Fibroblast of skin of left biceps (primary cell): Measurements from ENCODE around the gene GRIK2.
A peak's percentile ranks its signal among the peaks of the same experiment; 100 is the strongest.

ENCODE experiments used
- DNase-seq, 2 experiments: peaks; one replicate each; pipeline ENCODE4 v3.0.0-alpha.2; 2013; ENCODE audit warnings: low read depth in 2 of 2

GRIK2 gene

DNA sequence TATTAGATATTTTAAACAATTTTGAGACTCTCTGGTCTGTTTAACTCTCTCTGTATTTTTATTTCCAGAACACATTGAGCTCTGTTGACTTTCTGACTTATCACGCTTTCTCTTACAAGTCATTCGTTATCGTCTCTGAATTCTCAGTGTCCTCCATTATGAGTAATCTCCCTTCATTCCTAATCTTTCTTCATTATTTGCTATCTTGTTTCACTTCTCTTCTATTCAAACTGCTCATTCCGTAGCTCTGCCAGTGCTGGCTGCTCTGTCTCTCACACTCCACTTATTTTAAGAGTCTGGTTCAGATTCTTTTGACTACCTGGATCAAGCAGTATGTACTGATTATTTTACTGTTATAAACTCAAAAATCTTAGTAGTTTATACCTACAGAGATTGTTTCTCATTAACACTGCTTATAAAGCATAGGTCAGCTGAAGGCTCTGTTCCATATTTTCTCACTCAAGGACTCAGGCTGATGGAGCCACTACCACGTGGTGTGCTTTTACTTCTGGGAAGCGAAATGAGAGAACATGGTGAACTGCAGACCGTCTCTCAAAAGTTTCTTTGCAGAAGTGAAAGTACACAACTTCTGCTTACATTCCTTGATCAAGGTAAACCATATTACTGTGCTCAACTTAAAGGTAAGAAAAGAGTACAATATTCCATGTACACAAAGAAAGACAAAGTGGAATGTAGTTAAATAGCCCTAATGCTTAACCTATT, 485.2 kb downstream of the GRIK2 start:
- DNase-seq: no peak

DNA sequence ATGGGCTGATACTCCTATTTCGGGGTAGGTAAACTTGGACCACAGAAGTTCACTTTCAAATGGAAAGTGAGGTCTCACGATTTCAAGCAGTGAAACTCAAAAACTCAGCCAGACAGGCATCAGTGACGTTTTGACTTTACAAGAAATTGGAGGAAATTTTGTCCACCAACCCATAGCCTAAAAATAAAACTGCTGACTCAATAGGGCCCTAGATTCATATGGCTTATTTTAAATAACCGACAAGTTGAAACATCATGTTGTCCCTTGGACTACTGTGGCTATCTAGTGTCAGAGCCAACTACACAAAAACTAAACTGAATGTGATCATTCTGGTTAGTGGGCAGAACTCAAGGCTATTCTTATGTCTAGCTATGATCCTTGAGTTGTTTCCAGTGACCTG, 486.3 kb downstream of the GRIK2 start:
- no peak for DNase-seq

DNA sequence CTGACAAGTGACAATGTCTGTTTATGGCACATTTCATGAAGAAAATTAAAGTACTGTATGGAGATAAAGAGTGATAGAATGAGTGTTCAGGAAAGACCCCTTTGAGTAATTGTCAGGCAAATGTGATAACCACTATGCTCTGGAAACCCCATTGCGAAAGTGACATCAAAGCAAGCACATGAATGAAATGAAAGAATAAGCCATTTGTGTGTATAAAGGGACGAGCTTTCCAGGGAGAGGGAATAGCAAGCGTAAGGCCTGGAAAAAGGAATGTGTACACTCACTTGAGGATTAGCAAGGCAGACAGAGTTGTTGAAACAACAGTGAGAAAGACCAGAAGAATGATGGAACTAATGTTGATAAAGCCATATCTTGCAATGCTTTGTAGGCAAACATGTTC, 490.0 kb downstream of the GRIK2 start:
- DNase-seq: no peak

GRCh38 chr6:101887532-101887931, 494.0 kb downstream of the GRIK2 start:
- DNase-seq: no peak

DNA sequence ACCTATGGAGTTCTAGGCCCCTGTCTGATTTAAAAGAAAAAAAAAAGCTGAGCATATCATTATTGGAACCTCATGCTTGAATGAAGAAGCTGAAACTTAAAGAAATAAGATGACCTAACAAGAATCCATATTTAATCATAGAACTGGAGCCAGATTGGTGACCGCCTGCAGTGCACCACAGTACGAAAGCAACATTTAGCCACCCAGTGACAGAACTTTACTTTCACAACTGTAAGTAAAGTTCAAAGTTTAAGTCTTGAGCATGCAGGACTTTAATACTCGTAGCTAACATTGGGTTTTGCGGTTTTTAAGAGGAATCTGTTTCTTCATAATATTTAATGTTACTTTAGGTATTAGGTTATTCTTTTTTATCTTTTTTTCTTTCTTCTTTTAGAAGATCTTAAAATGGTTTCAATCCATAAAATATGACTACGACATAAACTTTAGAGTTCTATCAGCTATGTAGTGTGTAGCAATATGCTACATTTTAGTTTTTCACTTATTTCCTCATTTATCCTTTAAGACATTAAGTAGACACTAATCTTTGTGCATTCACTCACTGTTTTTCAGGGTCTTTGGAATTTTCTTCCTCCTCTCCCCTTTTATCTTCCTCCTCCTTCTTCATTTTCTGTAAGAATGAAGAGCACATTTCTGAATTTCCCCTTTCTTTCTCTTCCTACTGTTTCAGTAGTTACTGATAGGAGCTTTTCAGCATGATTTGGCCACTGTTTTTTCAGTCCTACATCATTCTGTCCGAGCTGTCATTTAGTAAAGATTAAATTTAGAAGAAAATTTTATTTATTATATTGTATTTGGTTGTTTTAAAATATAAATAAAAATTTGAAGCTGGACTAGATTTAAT, 514.1 kb downstream of the GRIK2 start:
- DNase-seq: no peak

DNA sequence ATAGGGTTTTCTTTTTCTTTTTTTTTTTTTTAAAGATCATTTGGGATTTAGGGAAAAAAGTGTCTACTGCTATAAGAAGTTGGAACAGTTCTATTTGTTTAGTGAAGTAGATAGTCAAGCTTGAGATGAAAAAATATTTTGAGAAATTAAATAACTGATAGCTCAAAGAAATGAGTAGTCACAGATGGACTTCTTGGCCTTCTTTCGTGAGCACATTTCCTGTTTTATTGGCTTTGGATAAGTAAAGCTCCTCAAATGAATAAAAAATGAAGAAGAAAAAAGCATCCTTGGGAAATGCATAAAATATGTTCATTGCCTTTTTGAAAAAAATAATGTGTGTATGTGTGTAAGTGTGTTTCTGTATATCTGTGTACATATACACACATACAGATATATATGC, 515.9 kb downstream of the GRIK2 start:
- no peak for DNase-seq

DNA sequence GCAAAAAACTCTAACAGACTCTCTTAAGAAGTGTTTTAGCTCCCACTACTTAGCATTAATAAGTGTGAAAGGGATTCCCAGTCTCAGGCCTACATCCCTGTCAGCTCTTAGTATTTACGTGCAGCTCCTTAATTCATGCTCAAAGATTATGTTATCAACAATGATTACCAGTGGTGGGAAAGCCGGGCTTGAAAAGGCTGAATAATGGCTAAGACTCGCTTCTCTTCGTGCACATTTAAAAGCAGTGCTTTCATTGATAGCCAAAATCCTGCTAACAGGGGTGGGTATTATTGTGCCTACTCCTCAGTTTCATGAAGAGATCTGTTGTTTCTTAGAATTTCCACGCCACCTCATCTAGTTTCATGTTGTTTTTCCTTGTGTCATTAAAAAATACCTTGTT, 518.8 kb downstream of the GRIK2 start:
- DNase-seq: no peak

- DNase-seq: peak; percentile 9 to 10
Measured at GRCh38 chr6:101918471-101918870, 525.0 kb downstream of the GRIK2 start.

GRCh38 chr6:101921829-101922450, 528.4 kb downstream of the GRIK2 start:
- DNase-seq: no peak

DNA sequence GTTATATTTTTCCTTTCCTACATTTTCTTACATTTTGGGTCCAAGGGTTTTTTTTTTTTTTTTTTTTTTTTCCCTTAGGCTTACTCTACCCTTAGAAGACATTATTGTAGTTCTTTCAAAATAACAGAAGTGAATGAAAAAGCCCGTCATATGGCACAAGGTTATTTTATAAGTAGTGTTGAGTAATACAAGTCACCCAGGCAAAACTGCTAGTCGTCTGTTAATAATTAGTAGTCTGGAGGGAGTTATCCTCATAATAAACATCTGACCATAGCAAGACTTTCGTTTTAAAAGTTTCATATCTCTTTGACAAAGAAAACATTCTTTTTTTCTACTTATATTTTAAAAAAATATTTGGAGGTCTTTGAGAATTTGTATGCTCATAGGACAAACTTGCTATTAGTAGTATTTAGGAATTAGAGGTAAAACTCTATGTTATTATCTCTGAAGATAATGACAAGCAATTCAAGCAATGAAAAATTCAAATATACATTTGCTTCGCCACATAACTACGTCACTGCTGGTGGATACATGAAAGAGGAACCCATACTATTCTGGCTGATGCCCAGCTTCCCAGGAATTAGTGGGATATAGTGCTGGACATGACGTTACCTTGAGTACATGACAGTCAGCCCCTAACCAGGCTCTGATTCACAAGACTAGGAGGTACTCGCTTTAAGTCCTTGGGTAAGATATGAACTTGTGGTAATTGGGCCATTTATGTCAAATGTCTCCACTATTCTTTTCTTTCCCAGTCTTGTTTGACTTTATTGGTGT, 532.8 kb downstream of the GRIK2 start:
- peak; percentile 5 to 10 for DNase-seq

DNA sequence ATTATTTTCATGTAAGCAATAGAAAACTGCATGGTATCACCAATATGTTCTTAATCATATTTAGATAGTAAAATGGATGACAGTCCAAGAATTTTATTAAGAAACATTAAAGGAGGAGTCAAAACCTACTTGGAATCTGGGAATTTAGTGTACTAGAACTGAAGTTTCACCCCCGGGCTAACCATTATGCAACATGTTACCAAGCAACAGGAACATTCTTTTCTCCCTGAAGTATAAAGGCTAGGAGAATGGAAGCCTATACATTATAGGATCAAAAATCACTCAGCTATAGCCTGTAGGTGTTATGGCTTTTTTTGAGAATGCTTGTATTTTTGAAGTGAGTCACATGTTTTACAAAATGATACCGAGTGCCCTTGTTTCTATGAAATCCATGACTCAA, 538.3 kb downstream of the GRIK2 start:
- no peak for DNase-seq

DNA sequence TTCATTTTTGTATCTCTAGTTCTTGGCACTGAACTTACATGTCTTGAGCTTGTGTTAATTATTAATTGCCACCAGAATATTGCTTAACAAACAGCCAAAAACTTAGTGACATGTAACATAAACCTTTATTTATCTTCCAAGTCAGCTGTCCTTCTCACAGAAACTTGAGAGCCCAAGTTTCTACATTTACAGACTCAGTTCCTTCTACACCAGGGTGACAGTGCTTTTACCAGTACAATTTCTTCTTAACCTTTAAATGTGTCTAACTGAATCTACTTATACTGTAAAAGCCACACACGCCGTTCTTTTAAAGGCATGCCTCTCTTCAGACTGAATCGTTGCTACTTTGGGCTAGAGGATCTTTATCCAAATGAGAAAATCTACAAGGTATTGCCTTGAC, 539.2 kb downstream of the GRIK2 start:
- no peak for DNase-seq

DNA sequence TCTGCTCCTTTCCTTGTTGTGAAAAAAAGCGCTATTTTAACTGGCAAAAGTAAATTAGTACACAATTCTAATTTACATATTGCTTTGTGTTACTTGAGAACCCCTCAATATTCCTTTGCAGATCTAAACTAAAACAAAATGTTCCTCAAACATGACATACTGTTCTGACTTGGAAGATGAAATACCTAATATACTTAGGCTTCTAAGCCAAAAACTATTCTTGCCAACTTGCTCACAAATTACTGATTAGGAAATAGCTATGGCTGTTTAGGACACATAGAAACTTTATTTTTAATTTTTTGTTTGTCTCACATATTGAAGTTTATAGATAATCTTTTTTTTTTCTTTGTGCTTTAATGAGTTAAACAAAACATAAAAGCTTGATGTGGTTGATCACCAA, 542.2 kb downstream of the GRIK2 start:
- DNase-seq: no peak

GRCh38 chr6:101936516-101936915, 543.0 kb downstream of the GRIK2 start:
- no peak for DNase-seq

DNA sequence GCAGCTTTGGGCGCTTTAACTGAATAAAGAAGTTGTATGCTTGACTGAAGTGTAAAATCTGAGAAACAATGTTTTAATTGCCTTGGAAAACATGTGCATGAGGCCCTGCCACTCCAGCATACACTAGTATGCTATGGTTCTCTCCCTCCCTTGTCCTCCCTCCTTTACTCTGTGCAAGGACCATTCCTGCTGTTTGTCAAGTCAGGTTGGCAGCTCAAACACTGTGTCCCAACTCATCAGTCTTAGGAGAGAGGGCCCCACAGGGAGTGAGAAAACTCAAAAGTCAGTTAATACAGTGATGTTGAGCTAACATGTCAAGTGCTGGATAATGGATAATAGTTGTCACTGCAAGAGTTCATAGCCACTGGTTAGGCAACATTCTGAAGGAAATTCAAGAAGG, 543.6 kb downstream of the GRIK2 start:
- DNase-seq: no peak

DNA sequence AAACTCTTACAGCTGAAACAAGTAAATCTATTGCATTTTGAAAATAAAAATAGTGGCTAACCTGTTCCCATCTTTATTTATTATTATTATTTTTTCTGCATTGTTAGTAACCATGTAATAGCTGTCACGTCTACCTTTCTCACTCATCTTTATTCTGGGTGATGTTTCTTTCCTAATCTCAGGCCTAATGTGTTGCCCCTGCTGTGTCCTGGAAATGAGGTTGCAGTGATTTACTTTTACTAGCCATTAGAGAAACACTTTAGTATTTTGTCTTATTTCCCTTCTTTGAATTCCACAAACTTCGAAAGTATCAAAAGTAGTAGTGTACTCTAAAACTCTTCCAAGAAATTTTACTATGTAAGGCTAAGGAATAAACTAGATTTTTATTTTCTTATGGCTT, 546.9 kb downstream of the GRIK2 start:
- no peak for DNase-seq

DNA sequence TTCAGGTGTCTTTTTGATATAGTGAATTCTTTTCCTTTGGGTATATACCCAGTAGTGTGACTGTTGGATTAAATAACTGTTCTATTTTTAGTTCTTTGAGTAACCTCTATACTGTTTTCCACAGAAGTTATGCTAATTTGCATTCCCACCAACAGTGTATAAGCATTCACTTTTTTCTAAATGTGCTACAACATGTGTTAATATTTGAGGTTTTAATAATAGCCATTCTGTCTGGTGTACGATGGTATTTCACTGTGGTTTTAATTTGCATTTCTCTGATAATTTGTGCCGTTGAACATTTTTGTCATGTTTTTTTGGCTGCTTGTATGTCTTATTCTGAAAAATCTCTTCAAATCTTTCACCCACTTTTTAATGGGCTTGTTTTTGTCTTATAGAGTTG, 563.5 kb downstream of the GRIK2 start:
- peak; percentile 10 to 15 for DNase-seq

GRCh38 chr6:101961357-101961756, 567.8 kb downstream of the GRIK2 start:
- DNase-seq: no peak

DNA sequence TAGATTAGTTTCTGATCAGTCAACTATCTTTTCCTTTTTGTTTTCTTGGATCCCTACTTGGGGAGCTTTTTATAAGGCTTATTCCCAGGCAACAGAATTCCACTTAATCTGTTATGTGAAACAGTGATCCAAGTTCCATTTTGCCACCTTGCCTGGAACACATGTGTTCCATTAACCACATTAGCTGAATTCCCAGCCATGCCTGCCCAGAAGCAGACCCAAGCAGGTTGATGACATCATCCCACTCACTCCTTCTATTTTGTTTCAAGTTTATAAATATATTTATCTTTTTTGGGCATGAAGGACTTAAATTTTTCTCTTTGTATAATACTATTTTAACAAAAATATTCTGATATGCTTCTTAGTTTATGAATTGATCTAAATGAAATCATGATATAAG, 587.4 kb downstream of the GRIK2 start:
- no peak for DNase-seq

GRCh38 chr6:101986476-101986875, 593.0 kb downstream of the GRIK2 start:
- DNase-seq: no peak

- no peak for DNase-seq
Measured at GRCh38 chr6:101992286-101992685, 598.8 kb downstream of the GRIK2 start.

DNA sequence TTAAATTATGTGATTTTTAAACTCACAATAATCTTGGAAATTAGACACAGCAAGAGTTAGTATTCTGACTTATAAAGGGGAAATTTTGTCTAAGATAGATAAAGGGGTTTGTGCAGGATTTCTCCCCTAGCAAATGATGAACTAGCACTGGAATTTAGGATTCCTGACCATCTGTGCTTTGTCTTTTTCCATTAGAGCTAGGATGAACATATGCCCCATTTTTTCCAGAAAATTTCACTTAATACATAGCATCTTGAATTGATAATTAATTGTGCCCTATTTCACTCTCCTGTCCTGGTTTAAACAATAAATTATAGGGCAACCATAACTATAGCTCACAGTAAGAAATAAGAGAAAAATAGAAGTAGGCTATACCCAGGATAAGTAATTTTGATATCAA, 601.0 kb downstream of the GRIK2 start:
- DNase-seq: no peak
